Hematopoietic multipotent progenitor cell treated with erythropoietin and hydrocortisone succinate and interleukin-3 and kit ligand, for 4 days (in vitro differentiated cells): ENCODE data around the gene APOL2.
"Not testable (repeated sequence)": the region's sequence is repeated elsewhere in the genome, so short reads cannot be mapped to it uniquely, and the experiment has no call there.

Experiments
- DNase-seq: peaks from one replicate; pipeline ENCODE4 v3.0.0-alpha.2; 2015

The APOL2 gene

GRCh38 chr22:36196254-36197064 is 42.9 kb downstream of the APOL2 start:
- DNase-seq, result no peak

DNA sequence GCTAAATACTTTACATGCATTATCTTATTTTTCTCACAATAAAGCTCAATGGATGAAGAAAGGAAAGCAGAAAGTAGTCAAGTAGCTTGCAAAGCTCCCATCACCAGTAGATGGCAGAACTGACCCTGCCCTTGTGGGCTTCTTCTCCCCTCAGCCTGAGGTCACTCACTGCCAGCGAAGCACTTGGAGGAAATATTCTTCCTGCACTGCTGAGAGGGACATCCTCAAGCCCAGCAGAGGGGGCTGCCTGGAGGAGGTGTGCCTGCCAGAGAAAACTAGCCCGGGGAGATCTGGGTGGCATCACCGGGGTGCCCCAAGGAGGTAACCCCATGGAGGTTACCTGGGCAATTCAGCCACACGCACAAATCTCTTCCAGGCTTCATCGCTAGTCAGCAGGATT is 44.4 kb downstream of the APOL2 start:
- peak; percentile 86 for DNase-seq

DNA sequence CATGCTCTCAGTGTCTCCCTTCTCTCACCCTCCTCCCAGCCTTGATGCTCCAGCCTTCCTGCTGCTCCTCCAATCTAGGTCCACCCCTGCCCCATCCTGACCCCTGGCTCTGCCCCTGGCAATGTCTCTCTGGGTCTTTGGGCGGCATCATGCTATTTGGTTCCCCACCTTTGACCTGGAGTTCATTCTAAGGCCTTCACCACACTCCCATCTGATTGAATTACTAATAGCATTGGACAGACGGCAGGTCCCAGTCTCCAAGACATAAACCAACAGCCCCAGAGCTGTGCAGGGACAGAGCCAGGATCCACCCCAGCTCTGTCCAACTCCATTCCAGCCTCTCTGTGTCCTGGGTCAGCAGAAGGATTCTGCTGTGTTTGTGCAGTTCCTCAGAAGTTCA is 44.9 kb downstream of the APOL2 start:
- no peak for DNase-seq

DNA sequence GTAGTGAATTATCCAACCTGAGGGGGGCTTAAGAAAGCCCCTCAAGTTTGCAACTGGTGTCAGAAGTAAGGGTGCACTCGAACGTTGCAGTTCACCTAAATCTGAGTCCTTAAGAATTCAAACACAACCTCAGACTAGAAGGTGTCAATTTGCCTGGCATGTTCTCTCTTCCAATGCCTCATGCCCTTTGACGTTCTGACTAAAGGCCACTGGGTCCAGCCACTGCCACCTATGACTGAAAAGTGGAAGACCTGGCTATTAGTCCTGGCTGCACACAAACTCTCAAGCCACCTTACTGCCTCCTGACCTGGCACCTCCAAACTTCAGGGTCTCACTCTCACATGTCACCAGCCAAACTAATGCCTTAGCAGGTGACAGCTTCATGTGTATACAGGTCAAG is 45.8 kb downstream of the APOL2 start:
- no peak for DNase-seq

DNA sequence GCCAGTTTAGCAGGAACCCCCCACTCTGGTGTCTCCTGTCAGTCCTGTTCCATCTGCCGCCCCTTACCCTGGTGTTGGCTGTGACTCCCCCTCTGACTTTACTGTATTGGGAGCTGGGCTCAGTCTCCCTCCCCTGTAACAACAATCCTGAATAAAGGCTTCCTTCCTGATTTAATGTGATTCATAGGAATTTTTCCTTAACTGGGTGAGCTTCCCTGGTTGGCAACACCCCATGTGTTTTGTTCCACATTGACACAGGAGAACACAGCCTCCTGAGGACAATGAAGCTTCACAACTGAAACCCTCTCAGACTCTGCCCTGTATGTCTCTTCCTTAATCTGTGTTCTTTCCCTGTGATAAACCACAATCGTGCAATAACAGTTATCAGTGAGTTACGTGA is 46.2 kb downstream of the APOL2 start:
- DNase-seq, result no peak

DNA sequence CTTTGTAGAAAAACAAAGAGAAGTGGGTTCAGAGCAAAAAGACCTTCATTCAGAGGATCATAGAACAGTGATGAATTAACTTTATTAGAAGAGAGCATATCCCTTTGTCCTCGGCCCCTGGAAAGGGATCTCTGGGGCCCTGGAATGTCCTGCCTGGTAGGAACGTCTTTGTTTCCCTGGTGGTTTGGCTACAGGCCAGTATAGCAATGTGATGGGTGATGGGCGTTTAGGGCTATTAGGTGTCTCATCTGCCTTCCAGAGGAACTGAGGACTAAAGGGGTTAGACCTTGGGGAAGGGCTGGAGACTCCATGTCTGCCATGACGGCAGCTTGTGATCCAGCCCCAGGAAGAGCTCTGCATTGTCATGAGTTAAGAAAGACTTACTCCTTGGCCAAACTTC is 46.8 kb downstream of the APOL2 start:
- no peak for DNase-seq

DNA sequence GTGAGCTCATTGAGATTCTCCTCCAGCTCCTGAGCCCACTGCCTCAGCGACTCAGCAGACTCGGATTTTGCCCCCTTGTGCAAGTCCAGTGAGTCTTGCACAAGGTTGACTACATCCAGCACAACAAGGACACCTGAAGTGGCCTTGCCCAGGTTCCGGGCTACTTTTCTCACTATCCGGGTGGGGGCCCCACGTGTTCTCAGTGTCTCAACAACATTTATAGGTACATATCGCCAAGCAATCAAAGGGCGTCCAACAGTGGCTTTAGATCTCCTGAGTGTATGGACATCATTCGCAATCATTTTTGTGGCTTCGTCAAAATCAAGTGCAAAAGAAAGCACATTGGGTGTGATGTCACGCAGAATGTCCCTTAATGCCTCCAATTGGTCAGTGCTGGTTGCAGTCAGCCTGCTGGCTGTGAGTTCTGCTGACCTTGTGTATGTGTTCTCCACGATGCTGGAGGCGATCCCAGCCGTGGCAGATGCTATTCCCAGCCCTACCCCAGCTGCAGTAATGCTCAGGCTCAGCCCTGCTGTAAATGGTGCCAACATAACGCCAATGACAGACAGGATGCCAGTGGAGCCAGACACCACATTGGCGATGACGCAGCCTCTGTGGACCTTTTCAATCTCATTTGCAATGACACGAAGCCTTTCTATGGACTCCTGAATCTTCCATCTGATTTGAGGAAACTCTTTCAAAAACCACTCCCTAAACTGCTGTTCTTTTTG is 48.1 kb downstream of the APOL2 start:
- DNase-seq, result no peak

GRCh38 chr22:36187862-36188261 is 51.5 kb downstream of the APOL2 start:
- not testable (repeated sequence) for DNase-seq

DNA sequence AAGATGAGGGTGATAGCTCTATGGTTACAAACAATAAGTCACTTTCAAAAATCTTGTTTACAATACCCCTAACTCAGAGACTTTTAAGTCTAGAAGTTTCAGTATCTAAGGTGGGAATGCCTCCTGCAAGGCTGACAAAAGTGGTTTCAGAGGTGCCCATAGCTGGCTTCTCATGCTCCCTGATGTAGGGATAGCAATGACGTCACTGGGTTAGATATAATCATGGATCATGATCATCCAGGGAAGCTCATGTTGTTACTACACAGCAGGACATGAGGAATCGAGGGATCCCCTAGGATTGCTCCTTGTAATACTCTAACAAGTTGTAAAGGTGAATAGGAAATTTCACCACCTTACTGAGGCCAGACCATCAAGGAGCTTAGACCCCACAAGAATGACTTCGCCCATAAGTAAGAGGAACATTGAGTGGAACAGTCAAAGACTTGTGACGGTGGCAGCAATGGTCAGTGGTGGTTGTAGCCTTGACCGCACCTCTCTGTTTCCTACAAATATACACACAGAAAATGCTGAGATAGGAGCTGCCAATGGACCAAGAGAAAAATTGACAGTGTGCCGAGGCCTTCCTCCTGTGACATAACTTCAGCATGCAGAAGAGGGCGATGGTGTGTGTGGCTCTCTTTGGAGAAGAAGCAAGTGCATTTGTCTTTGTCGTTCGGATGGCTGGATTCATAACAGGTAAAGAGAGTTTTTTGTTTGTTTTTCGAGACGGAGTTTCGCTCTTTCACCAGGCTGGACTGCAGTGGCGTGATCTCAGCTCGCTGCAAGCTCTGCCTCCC is 53.3 kb downstream of the APOL2 start:
- DNase-seq, result no peak

GRCh38 chr22:36184433-36185025 is 54.8 kb downstream of the APOL2 start:
- DNase-seq, result no peak

GRCh38 chr22:36183446-36183845 is 55.9 kb downstream of the APOL2 start:
- DNase-seq, result no peak

GRCh38 chr22:36182857-36183256 is 56.5 kb downstream of the APOL2 start:
- DNase-seq, result no peak

DNA sequence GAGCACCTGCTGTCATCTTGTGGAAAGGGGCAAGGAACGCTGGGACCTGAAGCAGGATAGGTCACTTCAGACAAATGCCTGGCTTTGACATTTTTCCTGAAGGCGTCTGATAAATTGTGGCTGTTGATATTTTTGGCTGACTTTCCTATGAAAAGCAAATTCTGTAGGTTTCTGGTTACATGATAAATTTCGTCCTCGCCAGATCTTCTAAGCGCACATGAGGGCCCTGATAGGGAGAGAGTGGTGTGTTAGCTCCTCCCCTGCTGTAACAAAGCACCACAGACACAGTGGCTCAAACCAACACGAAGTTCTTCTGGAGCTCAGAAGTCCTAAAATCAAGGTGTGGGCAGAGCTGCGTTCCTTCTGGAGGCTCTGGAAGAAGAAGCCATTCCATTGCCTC is 57.3 kb downstream of the APOL2 start:
- peak; percentile 25 for DNase-seq

- DNase-seq, result no peak
These were observed 58.4 kb downstream of the APOL2 start for GRCh38 chr22:36180928-36181327.

- peak; percentile 89 for DNase-seq
These were observed 59.1 kb downstream of the APOL2 start for GRCh38 chr22:36180038-36180880.

DNA sequence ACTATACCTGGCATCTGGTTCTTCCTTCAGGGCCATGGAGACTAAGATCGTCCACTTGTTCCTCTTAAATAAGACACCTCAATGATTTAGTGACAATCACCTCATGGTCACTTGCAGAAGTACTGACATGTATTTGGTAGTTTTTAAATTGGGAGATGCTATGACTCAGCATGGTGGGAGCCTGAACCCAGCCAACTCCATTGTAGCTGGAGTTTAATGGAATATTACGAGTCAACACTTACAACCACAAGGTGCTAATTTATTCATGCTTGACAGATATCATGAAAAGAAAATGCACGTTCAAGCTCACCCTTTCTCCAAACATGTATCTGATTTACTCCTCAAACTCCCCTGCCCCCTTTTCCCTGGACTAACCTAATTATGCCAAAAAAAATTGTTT is 62.2 kb downstream of the APOL2 start:
- no peak for DNase-seq
